ENCODE results near the gene SLC41A3.
"Not testable (repeated sequence)": the region's sequence is repeated elsewhere in the genome, so short reads cannot be mapped to it uniquely, and the experiment has no call there.

The SLC41A3 gene

GRCh38 chr3:126005951-126006350, 78.0 kb downstream of the SLC41A3 start:
- H3K4me3 Mint-ChIP-seq = no peak overlapping the region
- no peak overlapping the region for H3K27ac Mint-ChIP-seq
- H3K36me3 Mint-ChIP-seq (ENCODE audit: low read depth) = peaks cover 41% of the 10 kb centered on the region
- no peaks in the 10 kb centered on the region for H3K27me3 Mint-ChIP-seq (ENCODE audit: low read depth)
- no peaks in the 10 kb centered on the region for H3K4me1 Mint-ChIP-seq
- peaks cover 21% of the 10 kb centered on the region for H3K9me3 Mint-ChIP-seq
- TF ChIP-seq CTCF (IDR thresholded peaks at IDR 0.05; ENCODE audit: unreplicated experiment in 3 of 3) = no peak

GRCh38 chr3:126004692-126005091, 79.2 kb downstream of the SLC41A3 start:
- TF ChIP-seq CTCF (IDR thresholded peaks at IDR 0.05; ENCODE audit: unreplicated experiment in 3 of 3) = no peak

GRCh38 chr3:126004217-126004616, 79.7 kb downstream of the SLC41A3 start:
- no peak overlapping the region for H3K4me3 Mint-ChIP-seq
- TF ChIP-seq CTCF (IDR thresholded peaks at IDR 0.05; ENCODE audit: unreplicated experiment in 3 of 3) = no peak
- peaks cover 34% of the 10 kb centered on the region for H3K9me3 Mint-ChIP-seq
- H3K4me1 Mint-ChIP-seq = no peaks in the 10 kb centered on the region
- no peak overlapping the region for H3K27ac Mint-ChIP-seq
- H3K27me3 Mint-ChIP-seq (ENCODE audit: low read depth) = no peaks in the 10 kb centered on the region
- peaks cover 38% of the 10 kb centered on the region for H3K36me3 Mint-ChIP-seq (ENCODE audit: low read depth)

More at GRCh38 chr3:126004692-126005091, 79.2 kb downstream of the SLC41A3 start:
- H3K4me1 Mint-ChIP-seq = no peaks in the 10 kb centered on the region
- no peaks in the 10 kb centered on the region for H3K27me3 Mint-ChIP-seq (ENCODE audit: low read depth)
- H3K9me3 Mint-ChIP-seq = peaks cover 29% of the 10 kb centered on the region
- H3K27ac Mint-ChIP-seq = no peak overlapping the region
- no peak overlapping the region for H3K4me3 Mint-ChIP-seq
- peaks cover 39% of the 10 kb centered on the region for H3K36me3 Mint-ChIP-seq (ENCODE audit: low read depth)

GRCh38 chr3:126003447-126004190, 80.3 kb downstream of the SLC41A3 start:
- H3K4me3 Mint-ChIP-seq = no peak overlapping the region
- no peak for TF ChIP-seq CTCF (IDR thresholded peaks at IDR 0.05; ENCODE audit: unreplicated experiment in 3 of 3)
- peaks cover 35% of the 10 kb centered on the region for H3K36me3 Mint-ChIP-seq (ENCODE audit: low read depth)
- peaks cover 40% of the 10 kb centered on the region for H3K9me3 Mint-ChIP-seq
- H3K27ac Mint-ChIP-seq = no peak overlapping the region
- H3K4me1 Mint-ChIP-seq = no peaks in the 10 kb centered on the region
- H3K27me3 Mint-ChIP-seq (ENCODE audit: low read depth) = no peaks in the 10 kb centered on the region

GRCh38 chr3:126002189-126002588, 81.7 kb downstream of the SLC41A3 start:
- Mint-ChIP-seq H3K36me3 (ENCODE audit: low read depth) (peaks cover 32% of the 10 kb centered on the region), H3K27ac (no peak overlapping the region), H3K9me3 (peaks cover 52% of the 10 kb centered on the region), H3K27me3 (ENCODE audit: low read depth) (no peaks in the 10 kb centered on the region), H3K4me1 (no peaks in the 10 kb centered on the region), H3K4me3 (no peak overlapping the region)
- TF ChIP-seq CTCF (IDR thresholded peaks at IDR 0.05; ENCODE audit: unreplicated experiment in 3 of 3) = no peak

GRCh38 chr3:125996751-125997150, 87.2 kb downstream of the SLC41A3 start:
- H3K4me1 Mint-ChIP-seq; H3K4me3 Mint-ChIP-seq; H3K27me3 Mint-ChIP-seq (ENCODE audit: low read depth); H3K27ac Mint-ChIP-seq: not testable (repeated sequence)
- Mint-ChIP-seq H3K36me3 (ENCODE audit: low read depth) (peaks cover 23% of the 10 kb centered on the region), H3K9me3 (peaks cover 54% of the 10 kb centered on the region)

All from nephron (organoid).